Body of pancreas (tissue), 4 donors: ENCODE results near the gene GHDC.

Source experiments
- POLR2A ChIP-seq, 3 donors: fragments of 450-650 bp; IDR thresholded peaks; one replicate each; pipeline ENCODE4 v1.6.1; 2016; ENCODE audit warnings: antibody characterized with exemption in 3 of 3, mild to moderate bottlenecking in 2 of 3
- TF ChIP-seq, protein P1 (sequence below), 7 experiments: fragments of 450-650 bp in 4 of 7; fragments of 200-600 bp in 3 of 7; sonication (generic) in 3 of 7; IDR thresholded peaks; one replicate each; pipeline ENCODE4 v1.5.1; 2016 to 2019; ENCODE audit warnings: antibody characterized with exemption in 7 of 7

DNA sequence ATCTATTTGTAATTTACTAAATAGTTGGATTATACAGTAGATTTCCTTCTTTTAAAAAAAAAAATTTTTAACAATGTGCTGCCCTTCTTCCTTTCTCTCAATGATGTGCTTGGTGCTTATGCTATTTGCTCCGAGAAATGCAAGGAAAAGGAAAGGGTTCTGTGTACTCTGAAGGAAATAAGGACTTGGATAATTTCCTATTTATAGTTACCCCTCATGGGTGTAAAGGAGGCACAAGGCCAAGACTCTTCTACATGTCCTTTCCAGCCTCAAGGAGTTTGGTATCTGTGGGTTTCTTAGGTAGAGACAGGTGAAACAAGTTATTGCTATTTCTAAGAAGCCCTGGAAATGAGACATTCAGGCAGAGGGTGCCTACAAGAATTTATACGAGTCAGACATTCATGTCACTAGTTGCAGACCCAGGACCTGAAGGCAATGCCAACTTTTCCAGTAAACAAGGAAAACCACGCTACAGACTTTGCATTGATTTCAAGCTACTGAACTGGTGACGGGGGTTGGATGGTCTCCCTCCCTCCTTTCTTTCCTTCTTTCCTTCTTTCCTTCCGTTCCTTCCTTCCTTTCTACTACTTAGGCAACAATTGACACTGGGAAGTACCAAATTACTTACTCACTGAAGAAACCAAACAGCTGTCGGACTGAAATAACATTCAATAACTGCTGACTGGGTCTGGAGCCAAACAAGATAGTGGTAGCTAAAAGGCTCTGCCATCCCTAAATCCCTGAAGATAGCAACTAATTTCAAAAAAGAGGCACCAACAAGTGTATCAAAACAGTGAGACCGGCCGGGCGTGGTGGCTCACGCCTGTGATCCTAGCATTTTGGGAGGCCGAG lies 33.8 kb upstream of the GHDC start:
- TF ChIP-seq POLR2A (IDR thresholded peaks at IDR 0.05) = no peak
- TF ChIP-seq, protein P1, sequence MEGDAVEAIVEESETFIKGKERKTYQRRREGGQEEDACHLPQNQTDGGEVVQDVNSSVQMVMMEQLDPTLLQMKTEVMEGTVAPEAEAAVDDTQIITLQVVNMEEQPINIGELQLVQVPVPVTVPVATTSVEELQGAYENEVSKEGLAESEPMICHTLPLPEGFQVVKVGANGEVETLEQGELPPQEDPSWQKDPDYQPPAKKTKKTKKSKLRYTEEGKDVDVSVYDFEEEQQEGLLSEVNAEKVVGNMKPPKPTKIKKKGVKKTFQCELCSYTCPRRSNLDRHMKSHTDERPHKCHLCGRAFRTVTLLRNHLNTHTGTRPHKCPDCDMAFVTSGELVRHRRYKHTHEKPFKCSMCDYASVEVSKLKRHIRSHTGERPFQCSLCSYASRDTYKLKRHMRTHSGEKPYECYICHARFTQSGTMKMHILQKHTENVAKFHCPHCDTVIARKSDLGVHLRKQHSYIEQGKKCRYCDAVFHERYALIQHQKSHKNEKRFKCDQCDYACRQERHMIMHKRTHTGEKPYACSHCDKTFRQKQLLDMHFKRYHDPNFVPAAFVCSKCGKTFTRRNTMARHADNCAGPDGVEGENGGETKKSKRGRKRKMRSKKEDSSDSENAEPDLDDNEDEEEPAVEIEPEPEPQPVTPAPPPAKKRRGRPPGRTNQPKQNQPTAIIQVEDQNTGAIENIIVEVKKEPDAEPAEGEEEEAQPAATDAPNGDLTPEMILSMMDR (IDR thresholded peaks at IDR 0.05) = no peak
